NCI-H1092 treated with DMSO at 0.1 percent for 48 hours (cell line): ENCODE results near the gene BAHCC1.

Experiments used
- DNase-seq: peaks from one replicate; lab custom pipeline; 2025; lab: John Stamatoyannopoulos, UW

Gene BAHCC1

GRCh38 chr17:81493198-81494038 lies 98.2 kb downstream of the BAHCC1 start:
- no peak for DNase-seq

DNA sequence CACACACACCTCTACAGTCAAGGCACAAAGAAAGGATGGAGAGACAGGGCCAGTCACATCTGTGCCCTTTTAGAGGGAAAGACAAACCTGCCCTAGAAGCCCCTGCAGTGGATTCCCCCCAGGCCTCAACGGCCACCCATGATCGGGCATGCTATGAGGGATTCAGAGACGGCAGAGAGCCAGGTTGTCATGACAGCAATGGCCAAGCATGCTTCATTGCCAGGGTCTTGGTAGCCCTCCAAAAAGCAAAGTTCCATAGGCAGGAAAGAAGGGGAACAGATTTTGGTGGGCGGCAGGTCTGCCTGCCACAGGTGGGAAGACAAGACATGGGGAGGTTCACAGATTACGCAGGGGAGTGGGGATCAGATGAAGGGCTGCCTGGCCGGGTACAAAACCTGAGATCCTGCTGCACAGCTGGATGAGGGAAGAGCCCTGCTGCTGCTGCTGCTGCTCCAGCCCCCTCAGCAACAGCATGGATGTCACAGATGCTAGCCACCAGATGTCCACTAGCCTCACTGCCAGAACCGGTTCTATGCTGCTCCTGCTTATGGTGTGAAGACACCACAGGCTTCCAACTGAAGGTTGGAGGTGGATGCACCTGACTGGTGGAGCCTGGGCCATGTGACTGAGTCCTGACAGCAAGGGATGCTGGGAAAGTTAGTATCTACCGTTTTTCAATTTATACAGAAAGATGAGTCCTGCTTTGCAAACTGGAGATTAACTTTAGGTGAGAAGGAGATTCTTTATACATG lies 99.5 kb downstream of the BAHCC1 start:
- peak; percentile 62 for DNase-seq

DNA sequence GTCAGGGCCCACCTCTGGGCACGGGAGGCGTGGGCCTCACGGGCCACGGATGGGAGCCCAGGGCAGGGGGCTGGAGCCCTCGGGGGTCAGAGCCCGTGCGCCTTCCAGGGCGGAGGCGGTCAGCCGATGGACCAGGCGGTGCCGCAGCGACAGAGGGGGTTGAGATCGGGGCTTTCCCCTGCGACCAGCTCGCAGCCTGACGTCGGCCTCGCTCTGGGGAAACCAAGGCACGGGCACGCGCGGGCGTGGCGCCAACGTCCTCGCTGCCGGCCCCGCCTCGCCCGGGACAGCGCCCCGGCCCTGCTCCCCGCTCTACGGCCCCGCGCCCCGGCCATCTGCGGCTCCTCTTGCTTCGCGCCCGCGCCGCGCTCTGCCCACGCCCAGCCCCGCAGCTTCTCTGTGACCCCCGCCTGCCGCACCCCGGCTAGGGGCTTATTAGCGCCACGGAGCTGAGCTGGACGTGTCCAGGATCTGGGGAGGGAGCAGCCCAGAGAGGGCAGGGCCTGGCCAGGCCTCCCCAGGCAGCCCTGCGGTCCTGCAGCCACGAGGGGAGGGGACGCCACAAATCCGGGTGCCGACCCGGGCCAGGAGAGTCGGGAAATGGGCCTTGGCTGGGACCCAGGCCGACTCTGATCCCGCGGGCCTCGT lies 103.8 kb downstream of the BAHCC1 start:
- DNase-seq: no peak

- DNase-seq: no peak
These were observed 104.3 kb downstream of the BAHCC1 start for GRCh38 chr17:81499601-81499970.

DNA sequence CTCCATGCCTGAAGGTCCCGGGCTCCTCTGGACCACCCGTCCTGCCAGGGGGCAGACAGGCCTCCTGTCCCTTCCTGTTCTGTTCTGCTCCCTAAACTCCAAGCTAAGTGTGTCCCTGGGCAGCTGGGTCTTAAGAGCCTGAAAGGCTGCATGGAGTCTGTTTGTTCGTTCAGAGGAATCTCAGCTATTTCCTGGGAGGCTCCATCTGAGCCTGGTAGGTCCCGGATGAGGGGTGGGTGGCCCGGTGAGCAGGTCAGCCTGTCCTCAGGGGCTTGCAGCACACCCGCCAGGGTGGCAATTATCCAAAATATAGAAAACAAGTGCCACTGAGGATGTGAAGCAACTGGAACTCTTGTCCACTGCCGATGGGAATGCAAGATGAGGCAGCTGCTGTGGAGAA lies 104.8 kb downstream of the BAHCC1 start:
- DNase-seq: no peak

- no peak for DNase-seq
These were observed 107.3 kb downstream of the BAHCC1 start for GRCh38 chr17:81502471-81503017.

DNA sequence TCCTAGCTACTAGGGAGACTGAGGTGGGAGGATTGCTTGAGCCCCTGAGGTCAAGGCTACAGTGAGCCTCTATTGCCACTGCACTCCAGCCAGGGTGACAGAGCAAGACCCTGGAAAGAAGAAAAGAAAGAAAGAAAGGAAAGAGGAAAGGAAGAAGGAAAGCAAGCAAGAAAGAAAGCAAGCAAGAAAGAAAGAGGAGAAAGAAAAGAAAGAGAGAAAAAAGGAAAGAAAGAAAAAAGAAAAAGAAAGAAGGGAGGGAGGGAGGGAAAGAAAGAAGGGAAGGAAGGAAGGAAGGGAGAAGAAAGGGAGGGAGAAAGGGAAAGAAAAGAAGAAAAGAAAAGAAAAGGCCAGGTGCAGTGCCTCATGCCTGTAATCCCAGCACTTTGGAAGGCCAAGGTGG lies 108.4 kb downstream of the BAHCC1 start:
- no peak for DNase-seq

DNA sequence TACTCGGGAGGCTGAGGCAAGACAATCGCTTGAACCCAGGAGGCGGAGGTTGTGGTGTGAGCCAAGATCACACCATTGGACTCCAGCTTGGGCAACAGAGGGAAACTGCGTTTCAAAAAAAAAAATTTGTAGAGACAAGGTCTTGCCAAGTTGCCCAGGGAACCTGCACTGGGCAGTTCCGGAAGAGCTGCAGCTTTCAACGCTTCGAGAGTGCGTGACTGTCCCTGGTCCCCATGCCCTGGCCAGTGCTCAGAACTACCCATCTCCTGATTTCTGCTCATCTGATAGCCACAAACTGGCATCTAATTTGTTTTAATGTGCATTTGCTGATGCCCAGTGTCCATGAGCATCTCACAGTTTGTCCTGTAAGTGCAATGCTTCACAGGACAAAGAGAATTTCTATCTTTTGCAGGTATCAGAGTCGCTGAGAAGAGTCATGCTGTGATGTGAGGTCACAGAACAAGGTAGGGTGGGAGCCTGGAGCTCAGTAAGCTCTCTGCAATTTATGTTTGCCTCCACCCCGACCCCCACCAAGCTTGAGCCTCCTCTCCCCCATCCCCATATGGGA lies 113.5 kb downstream of the BAHCC1 start:
- no peak for DNase-seq

DNA sequence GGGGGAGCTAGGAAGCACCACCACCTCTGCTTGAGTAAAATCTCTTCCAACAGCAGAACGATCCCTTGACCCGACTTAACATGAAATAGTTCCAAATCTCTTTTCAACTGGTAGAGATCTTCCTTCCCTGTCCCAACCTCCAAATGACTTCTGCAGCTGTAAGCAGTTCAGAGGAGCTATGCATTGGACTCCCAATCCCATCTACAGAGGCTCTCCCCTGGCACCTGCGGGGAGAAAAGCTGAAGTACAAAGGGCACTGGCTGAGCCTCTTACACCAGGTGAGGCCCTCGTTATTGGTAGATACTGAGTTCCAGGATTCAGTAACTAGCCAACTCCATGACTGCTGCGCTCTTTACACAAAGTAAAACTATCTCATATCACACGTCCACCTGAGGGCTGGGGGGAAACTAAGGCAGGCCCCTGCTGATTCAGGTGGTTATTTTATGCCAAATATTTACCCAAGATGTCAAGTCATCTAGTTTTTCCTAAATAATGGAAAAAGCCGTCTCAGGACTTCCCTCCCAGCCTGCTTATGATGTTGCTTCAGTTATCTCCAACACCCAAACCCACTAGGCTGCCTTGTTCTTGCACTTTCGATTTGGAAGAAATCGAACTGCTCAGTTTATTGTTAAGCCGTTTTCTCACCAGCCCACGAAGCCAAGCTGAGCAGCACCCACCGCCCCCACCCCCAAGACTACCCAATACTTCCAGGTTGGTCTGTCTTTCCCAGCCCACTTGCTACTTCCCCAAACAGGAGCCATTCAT lies 114.1 kb downstream of the BAHCC1 start:
- DNase-seq: no peak

GRCh38 chr17:81509972-81510784 lies 114.9 kb downstream of the BAHCC1 start:
- no peak for DNase-seq

DNA sequence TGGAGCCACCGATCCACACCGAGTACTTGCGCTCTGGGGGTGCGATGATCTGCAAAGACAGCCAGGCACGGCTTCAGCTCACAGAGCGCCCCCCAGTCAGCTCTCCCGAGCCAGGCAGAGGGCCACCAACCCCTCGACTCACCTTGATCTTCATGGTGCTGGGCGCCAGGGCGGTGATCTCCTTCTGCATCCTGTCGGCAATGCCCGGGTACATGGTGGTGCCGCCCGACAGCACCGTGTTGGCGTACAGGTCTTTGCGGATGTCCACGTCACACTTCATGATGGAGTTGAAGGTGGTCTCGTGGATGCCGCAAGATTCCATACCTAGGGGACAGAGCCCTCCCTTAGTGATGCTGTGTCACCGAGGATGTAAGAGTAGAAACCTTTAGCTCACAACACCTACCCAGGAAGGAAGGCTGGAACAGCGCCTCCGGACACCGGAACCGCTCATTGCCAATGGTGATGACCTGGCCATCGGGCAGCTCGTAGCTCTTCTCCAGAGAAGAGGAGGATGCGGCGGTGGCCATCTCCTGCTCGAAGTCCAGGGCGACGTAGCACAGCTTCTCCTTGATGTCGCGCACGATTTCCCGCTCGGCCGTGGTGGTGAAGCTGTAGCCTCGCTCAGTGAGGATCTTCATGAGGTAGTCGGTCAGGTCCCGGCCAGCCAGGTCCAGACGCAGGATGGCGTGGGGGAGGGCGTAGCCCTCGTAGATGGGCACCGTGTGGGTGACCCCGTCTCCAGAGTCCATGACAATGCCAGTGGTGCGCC lies 115.7 kb downstream of the BAHCC1 start:
- no peak for DNase-seq

DNA sequence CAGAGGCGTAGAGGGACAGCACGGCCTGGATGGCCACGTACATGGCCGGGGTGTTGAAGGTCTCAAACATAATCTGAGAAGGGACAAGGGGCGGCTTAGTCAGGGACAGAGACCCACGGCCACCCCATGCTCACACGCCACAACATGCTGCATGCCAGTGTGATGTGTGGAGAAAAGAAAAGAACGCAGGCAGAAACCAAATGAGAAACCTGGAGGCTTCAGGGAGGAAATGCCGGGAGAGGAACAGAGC lies 116.2 kb downstream of the BAHCC1 start:
- DNase-seq: no peak

DNA sequence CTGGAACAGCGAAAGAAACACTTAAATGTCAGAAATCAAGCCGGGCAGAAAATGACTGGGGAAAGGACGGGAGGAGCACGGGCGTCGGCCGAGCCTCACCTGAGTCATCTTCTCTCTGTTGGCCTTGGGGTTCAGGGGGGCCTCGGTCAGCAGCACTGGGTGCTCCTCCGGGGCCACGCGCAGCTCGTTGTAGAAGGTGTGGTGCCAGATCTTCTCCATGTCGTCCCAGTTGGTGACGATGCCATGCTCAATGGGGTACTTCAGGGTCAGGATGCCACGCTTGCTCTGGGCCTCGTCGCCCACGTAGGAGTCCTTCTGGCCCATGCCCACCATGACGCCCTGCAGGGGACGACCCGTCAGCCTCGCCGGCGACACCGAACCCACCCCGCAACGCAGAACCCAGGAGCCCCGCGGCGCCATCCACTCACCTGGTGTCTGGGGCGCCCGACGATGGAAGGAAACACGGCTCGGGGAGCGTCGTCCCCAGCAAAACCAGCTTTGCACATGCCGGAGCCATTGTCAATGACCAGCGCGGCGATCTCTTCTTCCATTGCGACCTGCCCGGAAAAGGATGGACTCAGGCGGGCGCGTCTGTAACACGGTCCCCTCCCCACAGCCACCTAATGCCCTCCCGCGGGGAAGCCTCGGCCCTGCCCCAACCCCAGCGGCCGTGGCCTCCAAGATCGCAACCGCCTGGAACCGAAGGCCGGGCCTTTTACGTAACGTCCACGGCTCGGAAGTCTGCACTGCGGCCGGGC lies 116.7 kb downstream of the BAHCC1 start:
- no peak for DNase-seq

DNA sequence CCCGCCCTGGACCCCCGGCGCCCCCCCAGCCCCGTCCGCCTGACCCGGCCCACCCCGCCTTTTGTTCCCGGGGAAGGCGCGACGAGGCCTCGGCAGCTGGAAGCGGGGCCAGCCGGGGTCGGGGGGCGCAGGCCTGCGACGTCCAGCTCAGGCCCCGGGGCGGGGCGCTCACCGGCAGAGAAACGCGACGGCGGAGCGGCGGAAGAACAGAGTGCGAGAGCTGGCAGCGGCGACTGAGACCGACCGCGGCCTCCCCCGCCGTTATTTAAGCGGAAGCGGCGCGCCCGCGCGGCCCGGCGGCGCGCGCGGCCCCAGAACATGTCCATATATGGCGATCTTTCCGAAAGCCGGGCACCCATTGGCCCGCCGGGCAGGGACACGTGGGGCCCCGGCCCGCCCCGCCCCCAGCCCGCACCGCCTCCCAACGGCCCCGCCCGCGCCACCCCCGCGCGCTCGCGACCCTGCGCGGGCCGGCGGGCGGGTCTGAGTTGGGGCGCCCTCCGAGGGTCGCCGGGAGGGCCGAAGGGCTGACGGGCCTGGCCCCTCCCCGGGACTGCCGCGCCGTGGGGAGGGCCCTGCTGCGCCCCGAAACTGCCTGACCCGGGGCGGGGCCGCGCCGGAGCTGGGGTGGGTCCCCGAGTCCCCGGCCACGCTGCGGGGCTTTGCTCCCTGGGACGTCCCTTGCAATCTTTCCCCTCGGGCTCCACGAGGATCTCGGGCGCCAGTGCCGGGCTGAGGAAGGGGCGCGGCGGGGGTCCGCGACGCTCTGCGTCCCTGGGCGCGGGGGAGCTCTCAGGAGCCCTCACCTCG lies 117.5 kb downstream of the BAHCC1 start, which contains the start of gene ACTG1:
ACTG1 (minus strand) TSS at position 238 of the 810 bp plus-strand sequence. CDS start 445 bp downstream, outside the sequence.
- peak; percentile 90 for DNase-seq

DNA sequence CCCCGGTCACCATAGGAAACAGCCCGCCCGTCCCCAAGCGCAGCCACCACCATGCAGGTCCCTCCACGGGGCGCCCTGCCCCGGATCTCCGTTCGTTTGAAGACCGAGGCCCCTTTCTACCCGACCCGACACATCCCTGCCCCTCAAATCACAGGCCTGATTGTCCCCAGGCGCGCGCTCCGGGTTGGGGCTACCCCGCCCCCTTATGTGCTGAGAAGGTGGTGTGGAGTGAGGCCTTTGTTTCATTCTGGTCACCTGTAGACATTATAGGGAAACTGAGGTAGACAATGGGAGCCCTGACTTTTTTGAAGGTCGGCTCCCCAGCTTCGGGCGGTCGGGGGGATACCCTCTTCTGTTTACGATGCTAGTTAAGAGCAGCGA lies 118.1 kb downstream of the BAHCC1 start:
- peak; percentile 73 for DNase-seq

DNA sequence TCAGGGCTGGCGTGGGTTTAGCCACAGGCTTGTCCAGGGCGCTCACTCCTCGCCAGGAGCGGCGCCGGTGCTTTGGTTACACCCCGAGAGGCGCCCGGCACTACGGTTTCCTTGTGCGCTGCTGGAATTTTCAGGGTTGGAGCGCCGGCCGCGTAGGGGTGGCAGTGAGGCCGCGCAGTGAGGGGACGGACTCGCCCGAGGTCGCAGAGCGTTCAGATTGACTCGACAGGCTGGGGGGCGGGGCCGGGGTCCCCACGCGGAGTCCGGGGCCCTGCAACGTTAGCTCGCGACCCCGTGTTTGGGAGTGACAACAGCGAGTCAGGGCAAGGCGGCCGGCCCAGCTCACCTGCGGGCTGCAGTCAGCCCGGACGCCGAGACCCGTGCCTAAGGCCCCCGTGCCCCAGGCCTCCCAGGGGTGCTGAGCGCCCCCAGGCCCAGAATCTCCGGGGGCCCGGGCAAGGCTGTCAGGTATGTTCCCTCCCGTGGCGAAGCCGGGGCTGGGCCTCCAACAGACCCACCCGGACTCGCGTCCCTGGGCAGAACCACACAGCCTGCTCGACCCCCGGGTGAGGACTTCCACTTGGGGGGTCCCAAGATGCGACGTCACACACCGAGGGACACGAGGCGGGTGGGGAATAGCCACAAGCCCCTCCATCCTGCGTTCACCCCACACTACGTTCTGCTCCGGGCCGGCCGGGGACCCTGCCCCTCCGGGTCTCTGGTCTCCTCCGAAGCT lies 118.7 kb downstream of the BAHCC1 start:
- peak; percentile 73 for DNase-seq

GRCh38 chr17:81514489-81514738 lies 119.2 kb downstream of the BAHCC1 start:
- no peak for DNase-seq
